HG03095 (cell line): ENCODE results near the gene ZNF431.
"Not testable (repeated sequence)": the region's sequence is repeated elsewhere in the genome, so short reads cannot be mapped to it uniquely, and the experiment has no call there.

Source experiments
- ATAC-seq: cut with Tn5 transposase; IDR thresholded peaks from one replicate; pipeline ENCODE4 v1.9.1; 2021; ENCODE audit warnings: moderate library complexity; ENCODE audit not compliant: unreplicated experiment

Gene ZNF431

DNA sequence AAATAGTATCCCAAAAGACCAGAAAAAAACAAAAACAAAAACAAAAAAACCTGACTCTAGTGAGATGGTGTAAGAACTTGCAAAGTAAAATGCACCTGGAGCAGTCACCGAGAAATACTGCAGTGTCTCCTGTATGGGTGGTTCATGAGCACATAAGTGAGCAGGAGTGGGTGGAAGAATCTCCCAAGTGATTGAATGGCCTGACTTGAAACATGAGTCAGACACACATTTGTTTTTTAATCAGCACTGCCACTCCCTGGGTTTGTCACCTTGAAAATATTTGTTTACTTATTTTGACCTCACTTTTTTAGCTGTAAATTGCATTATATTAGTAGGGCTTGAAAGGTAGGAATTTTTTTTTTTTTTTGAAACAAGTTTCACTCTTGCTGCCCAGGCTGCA lies 2.0 kb downstream of the ZNF431 start:
- ATAC-seq: no peak

DNA sequence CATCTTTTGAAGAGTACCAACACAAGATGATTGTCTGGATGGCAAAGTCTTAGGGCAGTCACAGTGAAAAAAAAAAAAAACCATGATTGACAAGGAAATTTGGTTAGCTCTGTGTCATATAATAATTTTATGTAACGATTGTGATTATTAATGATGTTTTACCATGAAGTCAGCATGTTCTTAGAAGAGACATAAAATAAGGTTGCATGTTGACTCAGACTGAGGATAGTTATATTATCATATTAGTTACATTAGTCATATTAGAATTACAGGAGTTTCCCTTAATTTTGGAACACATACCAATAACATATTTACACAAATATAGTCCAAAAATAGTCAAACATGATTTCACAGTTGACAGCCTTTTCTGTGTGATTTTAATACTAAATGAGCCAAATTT lies 5.7 kb downstream of the ZNF431 start:
- ATAC-seq: no peak

DNA sequence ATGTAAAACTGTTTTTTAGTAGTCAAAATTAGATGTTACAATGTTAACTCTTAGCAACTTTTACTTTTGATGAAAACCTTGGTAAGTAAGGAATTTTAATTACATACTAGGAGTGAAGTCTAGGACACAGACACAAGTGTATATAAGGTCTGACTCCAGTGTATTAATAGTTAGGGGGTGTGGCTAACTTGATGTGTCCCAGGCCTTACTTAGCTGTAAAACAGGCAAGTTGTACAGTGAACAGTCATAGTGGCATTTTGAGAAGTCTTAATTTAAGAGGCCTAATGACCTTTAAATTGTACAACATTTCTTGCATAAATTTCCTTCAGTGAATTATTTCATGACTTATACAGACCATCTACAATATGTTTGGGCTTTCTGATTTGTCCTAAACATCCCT lies 6.8 kb downstream of the ZNF431 start:
- ATAC-seq: no peak

DNA sequence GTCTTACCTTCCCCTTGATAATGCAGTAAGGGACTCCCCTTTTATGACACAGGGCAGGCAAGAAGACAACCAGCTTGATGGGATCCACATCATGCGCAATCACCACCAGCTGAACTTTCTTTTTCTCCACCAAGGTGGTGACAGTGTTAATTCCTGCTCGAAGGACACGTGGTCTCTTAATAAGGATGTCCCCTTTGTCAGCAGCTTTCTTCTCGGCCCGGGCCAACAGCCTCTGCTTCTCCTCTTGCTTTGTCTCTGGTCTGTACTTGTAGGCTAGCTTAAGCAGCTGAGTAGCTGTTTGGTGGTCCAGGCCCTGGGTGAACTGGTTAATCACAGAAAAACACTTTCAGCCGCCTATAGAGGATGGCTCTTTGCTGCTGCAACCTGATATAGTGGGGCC lies 8.0 kb downstream of the ZNF431 start:
- no peak for ATAC-seq

DNA sequence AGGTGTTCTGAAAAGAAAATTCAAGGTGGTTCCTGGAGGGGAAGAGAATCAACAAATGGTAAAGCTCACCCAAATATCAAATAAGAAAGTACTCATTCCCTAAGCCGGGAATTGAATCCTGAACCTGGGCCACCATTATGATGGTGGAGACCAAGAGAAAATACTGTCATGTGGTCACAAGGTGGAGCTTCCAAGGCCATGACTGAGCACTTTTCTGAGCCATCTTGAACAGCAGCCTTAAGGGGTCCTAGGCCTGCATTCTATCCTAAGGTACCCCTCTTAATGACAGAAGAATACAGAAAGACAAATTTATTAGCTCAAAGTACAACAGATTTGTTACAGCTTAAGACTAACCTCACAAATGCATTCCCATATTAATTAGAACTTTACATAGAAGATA lies 9.6 kb downstream of the ZNF431 start:
- ATAC-seq: no peak

DNA sequence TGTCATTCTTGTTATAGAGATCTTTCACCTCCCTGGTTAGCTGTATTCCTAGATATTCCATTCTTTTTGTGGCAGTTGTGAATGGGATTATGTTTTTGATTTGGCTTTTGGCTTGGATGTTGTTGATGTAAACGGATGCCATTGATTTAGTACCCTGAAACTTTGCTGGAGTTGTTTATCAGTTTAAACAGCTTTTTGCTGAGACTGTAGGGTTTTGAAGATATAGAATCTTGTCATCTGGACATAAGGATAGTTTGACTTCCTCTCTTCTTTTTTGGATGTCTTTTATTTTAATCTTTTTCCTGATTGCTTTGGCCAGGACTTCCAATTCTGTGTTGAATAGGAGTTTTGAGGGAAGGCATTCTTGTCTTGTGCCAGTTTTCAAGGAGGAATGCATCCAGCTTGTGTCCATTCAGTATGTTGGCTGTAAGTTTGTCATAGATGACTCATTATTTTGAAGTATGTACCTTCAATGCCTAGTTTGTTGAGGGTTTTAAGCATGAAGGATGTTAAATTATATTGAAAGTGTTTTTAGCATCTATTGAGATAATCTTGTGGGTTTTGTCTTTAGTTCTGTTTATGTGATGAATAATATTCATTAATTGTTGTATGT lies 16.8 kb downstream of the ZNF431 start:
- no peak for ATAC-seq

DNA sequence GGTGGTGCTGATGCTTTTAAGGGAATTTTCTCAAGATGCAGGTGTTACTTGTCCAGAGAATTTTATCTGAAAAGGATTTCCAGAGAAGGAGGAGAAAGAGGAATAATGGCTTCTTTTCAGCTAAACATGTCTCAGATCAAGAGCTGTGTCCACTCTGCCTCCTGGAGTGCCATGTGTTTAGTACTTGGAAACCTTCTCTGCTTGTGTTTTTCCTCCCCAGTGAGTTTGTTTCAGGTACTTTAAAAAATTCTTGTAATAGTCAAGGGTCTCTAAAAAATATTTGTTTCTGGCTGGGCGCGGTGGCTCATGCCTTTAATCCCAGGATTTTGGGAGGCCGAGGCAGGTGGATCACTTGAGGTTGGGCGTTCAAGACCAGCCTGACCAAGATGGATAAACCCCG lies 22.7 kb downstream of the ZNF431 start:
- no peak for ATAC-seq

DNA sequence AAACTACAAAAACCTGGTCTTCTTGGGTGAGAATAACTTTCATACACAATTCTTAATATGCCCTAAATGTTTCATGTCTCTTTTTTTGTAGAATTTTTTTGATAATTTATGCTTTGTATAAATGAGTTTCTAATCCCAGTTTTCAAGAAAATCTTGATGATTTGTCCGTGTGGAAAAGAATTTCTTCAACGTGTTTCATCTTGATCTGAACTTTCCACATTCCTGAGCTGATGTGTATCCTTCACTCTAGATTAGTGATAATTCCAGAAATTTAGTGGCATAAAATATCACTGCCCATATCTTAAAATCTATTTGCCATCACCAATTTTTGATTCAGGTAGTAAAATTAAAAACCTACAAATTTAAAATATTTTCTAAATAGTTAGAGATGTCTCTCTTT lies 24.6 kb downstream of the ZNF431 start:
- no peak for ATAC-seq

DNA sequence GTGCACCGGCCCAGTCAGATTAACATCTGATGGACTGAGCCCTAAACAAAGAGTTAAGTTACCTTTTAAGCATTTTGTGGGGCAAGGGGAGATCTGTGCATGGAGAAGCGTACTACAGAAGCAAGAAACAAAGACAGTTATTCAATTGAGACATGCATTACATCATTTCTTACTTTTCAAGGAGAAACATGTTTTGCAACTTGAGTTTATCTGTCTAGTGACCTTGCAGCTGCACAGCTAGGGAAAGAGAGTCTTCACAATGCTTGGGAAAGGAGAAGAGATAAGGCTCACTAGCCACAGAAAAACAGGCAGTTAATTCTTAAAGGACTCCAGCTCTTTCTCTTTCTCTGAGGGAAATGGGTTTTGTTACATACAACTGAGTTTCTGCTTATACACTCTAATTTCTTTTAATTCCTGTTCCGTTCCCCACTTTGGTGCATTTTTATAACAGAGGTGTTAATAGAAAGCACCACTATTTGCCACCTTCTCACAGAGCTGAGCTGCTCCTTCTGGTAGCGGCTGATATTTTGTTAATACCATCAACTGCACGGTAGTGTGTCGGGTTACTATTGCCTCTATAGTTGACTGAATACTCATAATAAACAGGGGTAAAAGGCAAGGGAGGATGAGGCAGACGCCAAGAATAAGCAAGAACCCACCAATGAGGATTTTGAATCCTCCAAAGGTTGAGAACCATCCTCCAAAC lies 55.9 kb downstream of the ZNF431 start:
- ATAC-seq: no peak

DNA sequence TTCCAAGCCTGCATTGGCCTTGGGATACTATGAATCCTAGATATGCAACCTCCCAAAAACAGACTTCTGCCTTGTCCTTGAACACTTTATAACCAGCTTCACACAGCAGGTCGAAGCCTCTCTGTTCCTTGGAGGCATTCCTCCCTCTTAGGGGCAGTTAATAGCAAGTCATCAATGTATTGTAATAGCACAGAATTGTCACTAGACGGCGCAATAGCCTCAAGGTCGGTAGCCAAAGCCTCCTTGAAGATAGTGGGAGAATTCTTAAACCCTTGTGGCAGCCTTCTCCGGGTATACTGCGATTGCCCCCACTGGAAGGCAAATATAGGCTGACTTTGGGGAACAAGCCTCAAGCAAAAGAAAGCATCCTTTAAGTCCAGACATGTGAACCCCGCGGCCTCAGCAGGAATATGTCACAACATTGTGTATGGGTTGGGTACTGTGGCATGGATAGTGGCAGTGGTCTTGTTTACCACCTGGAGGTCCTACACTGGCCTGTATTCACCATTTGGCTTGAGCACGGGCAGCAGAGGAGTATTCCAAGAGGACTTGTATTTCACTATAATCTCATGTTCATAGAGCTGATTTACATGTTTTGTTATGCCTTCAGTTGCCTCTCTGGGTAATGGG lies 61.1 kb downstream of the ZNF431 start:
- no peak for ATAC-seq

DNA sequence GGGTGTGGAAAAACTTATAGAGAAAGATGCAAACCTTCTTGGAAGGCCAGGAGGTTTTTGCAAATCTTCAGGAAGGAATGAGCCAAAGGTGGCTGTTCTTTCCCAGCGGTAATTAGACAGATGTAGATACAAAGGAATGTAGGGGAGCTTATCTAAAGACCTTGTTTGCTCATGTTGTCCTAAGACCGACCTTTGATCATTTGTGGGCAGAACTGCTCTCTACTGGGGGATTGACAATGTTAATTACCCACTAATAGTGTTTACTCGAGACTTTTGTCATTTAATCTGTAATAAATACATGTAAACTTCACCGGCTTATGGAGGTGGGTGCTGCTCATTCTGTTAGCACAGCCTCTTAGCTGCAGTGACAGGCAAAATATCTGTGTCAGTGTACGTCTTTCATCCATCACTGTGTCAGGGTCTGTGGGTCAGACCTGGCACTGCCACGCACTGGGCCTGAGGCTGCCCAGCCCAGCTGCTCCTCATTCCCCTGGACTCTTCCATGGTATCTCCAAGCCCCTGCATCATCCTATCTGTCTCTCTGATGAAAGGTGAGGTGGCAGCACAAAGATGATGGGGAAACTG lies 68.3 kb downstream of the ZNF431 start:
- ATAC-seq: no peak

DNA sequence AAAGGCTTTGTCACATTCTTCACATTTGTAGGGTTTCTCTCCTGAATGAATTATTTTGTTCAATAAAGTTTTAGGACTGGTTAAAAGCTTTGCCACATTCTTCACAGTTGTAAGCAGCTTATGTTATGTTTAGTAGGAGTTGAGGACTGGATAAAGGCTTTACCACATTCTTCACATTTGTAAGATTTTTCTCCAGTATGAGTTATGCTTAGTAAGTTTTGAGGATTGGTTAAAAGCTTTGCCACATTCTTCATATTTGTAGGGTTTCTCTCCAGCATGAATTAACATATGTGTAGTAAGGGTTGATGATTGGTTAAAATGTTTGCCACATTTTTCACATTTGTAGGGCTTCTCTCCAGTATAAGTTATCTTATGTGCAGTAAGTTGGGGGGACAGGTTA lies 79.9 kb downstream of the ZNF431 start:
- ATAC-seq: no peak

DNA sequence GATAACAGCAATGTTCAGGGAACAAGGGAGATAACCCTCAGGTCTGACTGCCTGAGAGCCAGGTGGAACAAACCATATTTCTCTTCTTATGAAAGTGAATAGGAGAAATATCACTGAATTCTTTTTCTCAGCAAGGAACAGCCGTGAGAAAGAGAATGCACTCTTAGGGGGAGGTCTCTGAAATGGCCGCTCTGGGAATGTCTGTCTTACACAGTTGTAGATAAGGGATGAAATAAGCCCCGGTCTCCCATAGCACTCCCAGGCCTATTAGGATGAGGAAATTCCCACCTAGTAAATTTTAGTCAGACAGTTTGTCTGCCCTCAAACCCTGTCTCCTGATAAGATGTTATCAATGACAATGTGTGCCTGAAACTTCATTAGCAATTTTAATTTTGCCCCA lies 88.1 kb downstream of the ZNF431 start:
- ATAC-seq: not testable (repeated sequence)

DNA sequence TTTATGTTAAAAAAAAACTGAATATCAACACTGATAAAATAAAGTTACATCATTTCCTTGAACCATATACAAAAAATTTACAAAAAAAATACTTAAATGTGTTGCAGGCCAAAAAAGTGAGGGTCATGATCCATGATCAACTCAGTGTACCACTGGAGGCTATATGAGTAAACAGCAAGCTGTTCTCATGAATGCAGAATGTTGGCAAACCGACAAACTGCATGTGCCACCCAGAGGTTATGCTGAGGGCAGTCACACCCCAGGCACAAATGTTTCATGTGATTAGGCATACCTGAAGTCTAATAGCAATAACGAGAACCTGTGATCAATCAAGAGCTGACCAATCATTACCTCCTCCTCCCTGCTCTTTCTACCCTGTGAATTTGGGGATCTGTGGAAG lies 91.9 kb downstream of the ZNF431 start:
- ATAC-seq: no peak

DNA sequence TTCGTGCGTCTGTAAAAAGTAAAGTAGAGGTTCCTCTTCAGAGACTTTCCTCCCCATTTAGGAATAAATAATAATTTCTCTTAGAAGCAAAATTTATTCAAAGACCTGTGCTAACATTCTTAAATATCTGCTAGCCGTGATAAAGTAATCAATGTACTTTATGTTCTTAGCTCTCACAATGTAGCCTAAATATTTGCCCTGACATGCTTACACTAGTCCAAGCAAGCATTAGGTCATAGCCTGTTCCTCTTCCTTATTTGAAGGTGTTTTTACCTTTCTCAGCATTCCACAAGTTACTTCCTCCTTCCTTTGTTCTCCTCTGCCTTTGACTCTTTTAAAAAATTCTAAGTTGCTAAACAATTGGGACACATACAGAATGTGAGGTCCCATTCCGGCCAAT lies 94.9 kb downstream of the ZNF431 start:
- ATAC-seq: not testable (repeated sequence)

DNA sequence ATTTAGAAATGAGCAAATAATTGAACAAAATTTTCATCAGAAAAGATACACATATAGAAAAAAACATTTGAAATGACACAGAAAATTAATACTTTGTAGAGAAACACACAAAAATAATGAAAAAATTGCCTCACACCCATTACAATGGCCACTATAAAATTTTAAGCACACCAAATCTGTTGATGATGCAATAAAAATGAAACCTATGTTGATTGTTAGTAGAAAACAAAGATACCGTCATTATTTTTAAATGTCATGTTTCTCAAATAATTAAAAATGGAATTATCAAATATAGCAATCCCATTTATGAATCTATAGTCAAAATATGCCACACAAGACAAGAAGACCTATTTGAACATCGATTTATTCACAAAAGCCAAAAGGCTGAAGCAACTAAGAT lies 96.8 kb downstream of the ZNF431 start:
- ATAC-seq: no peak
